WERI-Rb-1 (cell line): ENCODE data around the gene SELENON.

ENCODE experiments used
- DNase-seq: peaks from one replicate; pipeline ENCODE4 v3.0.0-alpha.2; 2020
- H3K27ac ChIP-seq: fragments of 250-450 bp; sonication (Bioruptor Pico); 2 replicates; pipeline ENCODE4 v1.5.1; 2020; ENCODE audit warnings: mild to moderate bottlenecking, moderate library complexity
- H3K27me3 ChIP-seq: fragments of 250-450 bp; sonication (Bioruptor Pico); 2 replicates; pipeline ENCODE4 v1.5.1; 2021; ENCODE audit warnings: mild to moderate bottlenecking, low read depth, moderate library complexity; ENCODE audit not compliant: insufficient read depth, severe bottlenecking
- H3K36me3 ChIP-seq: fragments of 250-450 bp; sonication (Bioruptor Pico); 2 replicates; pipeline ENCODE4 v1.5.1; 2020; ENCODE audit warnings: mild to moderate bottlenecking, moderate library complexity
- H3K4me3 ChIP-seq: 2 replicates; pipeline ENCODE4 v1.5.1; 2011; ENCODE audit warnings: low read depth, mild to moderate bottlenecking, control low read depth, low read length
- H3K9me3 ChIP-seq: fragments of 250-450 bp; sonication (Bioruptor Pico); 2 replicates; pipeline ENCODE4 v1.5.1; 2021; ENCODE audit warnings: mild to moderate bottlenecking, moderate library complexity; ENCODE audit not compliant: severe bottlenecking
- CTCF ChIP-seq: IDR thresholded peaks from 2 replicates; pipeline ENCODE4 v1.5.1; 2011; ENCODE audit warnings: low read depth, mild to moderate bottlenecking, control low read depth, inconsistent platforms, low read length

The SELENON gene

GRCh38 chr1:25757151-25757845, 42.7 kb upstream of the SELENON start:
- Histone ChIP-seq H3K4me3 (no peak overlapping the region), H3K27me3 (no peaks in the 10 kb centered on the region), H3K27ac (no peak overlapping the region), H3K36me3 (no peaks in the 10 kb centered on the region), H3K9me3 (no peaks in the 10 kb centered on the region)
- TF ChIP-seq CTCF = no peak
- DNase-seq = no peak

DNA sequence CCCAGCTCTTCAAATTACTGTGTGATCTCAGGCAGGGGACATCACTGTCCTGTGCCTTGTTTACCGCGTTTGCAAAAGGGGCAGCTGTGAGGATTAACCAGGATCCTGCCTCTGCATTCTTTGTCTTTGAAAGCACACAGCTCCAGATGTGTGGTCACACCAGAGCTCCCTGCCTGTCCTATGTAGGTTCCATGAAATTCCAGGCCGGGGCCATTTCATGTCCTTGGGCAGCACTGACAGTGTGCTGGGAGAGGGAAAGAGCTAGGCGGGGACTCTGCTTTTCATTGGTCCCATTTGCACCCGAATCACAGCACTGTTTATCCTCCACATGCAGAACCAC, 42.2 kb upstream of the SELENON start:
- DNase-seq = no peak
- Histone ChIP-seq H3K27ac (no peak overlapping the region), H3K4me3 (no peak overlapping the region), H3K27me3 (no peaks in the 10 kb centered on the region), H3K9me3 (no peaks in the 10 kb centered on the region), H3K36me3 (no peaks in the 10 kb centered on the region)
- TF ChIP-seq CTCF = no peak

DNA sequence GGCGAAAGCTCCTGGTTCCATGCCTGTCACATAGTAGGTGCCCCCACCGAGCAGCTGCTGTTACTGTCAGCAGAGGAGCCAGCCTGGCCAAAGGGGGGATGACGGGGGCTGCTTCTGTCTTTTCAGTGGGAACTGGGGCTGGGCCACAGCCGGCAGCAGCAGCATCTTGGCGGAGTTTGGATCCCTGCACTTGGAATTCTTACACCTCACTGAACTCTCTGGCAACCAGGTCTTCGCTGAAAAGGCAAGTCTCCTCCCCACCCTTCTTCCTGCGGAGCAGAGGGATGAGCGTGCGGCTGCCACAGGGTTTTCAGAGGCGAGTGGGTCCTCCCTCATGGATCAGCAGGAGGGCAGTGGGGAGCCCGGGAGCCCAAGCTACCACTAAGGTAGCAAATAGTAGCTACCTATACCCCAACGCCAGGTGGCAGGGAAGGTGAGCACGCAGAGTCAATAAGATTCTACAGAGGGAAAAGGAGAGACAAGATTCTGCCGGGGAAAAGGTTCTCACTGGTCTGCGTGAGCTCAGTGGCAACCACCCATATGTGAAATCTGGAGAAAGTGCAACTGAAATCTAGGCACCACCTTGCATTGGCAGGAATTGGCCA, 41.4 kb upstream of the SELENON start:
- Histone ChIP-seq H3K4me3 (no peak overlapping the region), H3K27me3 (no peaks in the 10 kb centered on the region), H3K27ac (no peak overlapping the region), H3K36me3 (no peaks in the 10 kb centered on the region), H3K9me3 (no peaks in the 10 kb centered on the region)
- DNase-seq = no peak
- no peak for TF ChIP-seq CTCF

- Histone ChIP-seq H3K27me3 (no peaks in the 10 kb centered on the region), H3K9me3 (no peaks in the 10 kb centered on the region), H3K27ac (peak overlapping the region; percentile 34), H3K4me3 (no peak overlapping the region), H3K36me3 (no peaks in the 10 kb centered on the region)
- no peak for DNase-seq
- TF ChIP-seq CTCF = no peak
Observed at GRCh38 chr1:25760122-25760719, 39.8 kb upstream of the SELENON start.

DNA sequence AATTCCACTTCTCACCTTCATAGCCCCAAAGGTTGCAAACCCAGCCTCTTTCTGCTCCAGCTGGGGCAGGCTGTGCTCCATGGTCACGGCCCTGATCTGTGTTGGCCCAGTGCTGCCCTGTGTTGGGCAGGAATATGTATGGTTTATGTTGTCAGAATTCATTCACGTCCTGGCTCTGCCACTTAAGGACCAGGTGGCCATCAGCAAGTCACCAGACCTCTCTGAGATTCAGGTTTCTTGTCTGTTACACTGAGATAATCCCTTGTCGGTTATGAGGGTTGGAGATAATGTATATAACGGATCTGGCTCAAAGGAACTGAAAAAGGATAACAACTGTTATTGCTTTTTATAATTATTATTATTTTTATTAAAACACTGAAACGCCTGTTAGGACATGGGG, 39.1 kb upstream of the SELENON start:
- no peak for TF ChIP-seq CTCF
- H3K9me3 ChIP-seq = no peaks in the 10 kb centered on the region
- no peak for DNase-seq
- H3K36me3 ChIP-seq = no peaks in the 10 kb centered on the region
- no peak overlapping the region for H3K4me3 ChIP-seq
- H3K27ac ChIP-seq = peak overlapping the region; percentile 34
- no peaks in the 10 kb centered on the region for H3K27me3 ChIP-seq
